SK-MEL-5 (cell line): ENCODE data around the gene THAP4. TPM values are rescaled to one million over a fixed set of nuclear protein-coding genes. Genes with fewer than 3 reads are reported as not detected.
A peak's percentile ranks its signal among the peaks of the same experiment; 100 is the strongest.

Source experiments
- DNase-seq: peaks from one replicate; pipeline ENCODE4 v3.0.0-alpha.2; 2016; ENCODE audit warnings: low read depth, low spot score
- in situ Hi-C: cut with HindIII; loops from 2 replicates; pipeline ENCODE4 v1.10.0; 2016; ENCODE audit warnings: low sequenced_read_pairs, high pct_unique_total_duplicates, low pct_unique_long_range_greater_than_20kb
- total RNA-seq: library from RNA; depleted of rRNA; stranded (reverse); fragments of >200 nt; shearing (Covaris generic); gene quantifications from 2 replicates; pipeline ENCODE4 v1.2.3, GENCODE V29; 2014

THAP4 gene
- total RNA-seq, 1 experiment from 2014 or later: 39.6 TPM

DNA sequence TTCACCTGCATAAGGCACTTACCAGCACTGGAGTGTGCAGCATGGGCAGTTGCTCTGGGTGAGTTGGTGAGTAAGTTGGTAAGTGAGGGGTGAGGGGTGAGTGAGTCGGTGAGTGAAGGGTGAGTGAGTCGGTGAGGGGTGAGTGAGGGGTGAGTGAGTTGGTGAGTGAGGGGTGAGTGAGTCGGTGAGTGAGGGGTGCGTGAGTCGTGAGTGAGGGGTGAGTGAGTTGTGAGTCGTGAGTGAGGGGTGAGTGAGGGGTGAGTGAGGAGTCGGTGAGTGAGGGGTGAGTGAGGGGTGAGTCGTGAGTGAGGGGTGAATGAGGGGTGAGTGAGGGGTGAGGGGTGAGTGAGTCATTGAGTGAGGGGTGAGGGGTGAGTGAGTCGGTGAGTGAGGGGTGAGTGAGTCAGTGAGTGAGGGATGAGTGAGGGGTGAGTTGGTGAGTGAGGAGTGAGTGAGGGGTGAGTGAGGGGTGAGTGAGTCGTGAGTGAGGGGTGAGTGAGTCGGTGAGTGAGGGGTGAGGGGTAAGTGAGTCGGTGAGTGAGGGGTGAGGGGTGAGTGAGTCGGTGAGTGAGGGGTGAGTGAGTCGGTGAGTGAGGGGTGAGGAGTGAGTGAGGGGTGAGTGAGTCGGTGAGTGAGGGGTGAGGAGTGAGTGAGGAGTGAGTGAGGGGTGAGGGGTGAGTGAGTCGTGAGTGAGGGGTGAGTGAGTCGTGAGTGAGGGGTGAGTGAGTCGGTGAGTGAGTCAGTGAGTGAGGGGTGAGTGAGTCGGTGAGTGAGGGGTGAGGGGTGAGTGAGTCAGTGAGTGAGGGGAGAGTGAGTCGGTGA lies 17.1 kb downstream of the THAP4 start:
- in situ Hi-C loops: no loop called here

DNA sequence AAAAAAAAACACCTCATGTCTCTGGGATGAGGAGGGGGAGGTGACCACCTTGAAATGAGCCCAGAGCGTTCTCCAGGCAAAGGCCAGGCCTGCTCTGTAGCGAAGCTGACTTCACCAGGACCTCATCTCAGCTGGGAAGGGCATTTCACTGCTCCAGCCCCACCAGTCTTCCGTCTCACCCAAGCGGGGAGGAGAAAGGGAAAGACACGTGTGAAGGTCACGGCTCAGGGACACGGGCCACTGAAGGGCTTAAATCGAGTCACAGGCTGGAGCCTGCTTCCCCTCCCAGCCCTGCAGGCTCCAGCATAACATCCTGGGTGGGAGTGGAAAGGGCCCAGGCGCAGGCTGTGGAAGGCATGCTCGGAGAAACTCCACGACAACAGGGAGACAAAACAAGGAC lies 18.1 kb downstream of the THAP4 start:
- DNase-seq: no peak
- in situ Hi-C loops: no loop called here

More for the DNA sequence above, 17.1 kb downstream of the THAP4 start:
- DNase-seq: no peak

DNA sequence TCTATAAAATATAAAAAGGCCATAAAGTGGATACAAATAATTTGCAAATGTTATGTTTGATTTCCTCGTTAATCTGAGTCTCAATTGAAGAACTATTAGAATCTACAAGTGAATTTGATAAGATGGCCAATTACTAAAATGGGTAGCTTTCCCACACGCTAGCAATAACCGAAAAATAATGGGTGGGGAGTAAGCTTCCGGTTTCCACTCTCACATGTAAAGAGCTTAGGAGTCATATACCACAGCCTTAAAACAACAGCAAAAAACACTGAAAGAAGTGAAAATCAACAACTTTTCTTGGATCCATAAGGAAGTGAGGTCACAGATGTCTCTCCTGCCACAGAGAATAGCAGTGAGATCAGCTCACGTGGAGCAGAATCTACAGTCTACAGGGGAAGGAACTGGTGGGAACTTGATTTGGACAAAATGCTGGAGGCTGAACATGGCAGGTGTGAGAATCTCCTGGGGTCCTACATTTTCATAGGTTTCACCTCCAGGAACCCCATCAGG lies 18.6 kb downstream of the THAP4 start:
- DNase-seq: no peak
- in situ Hi-C loops: no loop called here

DNA sequence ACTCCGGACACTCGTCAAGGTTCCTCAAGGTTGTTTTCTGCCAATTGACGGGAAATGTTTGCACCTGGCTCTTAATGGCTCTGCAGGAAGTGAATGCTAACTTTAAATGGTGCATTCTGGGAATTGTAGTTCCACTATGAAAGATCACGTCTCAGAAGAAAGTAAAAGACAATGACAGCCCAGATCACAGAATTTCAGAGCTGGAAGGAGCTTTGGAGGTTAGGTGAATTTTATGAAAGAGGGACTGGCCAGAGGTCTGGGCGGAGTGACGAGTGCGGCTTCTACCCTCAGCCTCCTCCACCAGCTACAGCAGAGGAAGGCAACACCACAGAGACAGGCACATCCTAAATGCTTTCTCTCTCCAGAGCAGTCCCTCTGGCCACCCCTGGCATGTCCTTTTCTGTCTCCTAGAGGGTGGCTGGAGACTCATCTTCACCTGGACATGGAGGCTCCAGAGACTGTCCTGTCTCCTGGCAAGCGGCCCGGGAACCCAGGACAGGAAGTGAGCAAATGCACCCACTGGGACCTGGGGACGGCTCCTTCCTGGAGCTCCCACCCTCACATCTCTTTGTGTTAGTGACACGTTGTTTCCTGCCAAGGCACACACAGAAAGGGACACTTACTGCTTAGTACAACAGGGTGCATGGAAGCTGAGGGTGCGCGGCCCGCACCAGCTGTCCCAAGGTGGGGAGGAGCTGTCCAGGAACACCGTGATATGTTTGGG lies 19.4 kb downstream of the THAP4 start:
- in situ Hi-C loops: no loop called here
- peak; percentile 20 for DNase-seq

DNA sequence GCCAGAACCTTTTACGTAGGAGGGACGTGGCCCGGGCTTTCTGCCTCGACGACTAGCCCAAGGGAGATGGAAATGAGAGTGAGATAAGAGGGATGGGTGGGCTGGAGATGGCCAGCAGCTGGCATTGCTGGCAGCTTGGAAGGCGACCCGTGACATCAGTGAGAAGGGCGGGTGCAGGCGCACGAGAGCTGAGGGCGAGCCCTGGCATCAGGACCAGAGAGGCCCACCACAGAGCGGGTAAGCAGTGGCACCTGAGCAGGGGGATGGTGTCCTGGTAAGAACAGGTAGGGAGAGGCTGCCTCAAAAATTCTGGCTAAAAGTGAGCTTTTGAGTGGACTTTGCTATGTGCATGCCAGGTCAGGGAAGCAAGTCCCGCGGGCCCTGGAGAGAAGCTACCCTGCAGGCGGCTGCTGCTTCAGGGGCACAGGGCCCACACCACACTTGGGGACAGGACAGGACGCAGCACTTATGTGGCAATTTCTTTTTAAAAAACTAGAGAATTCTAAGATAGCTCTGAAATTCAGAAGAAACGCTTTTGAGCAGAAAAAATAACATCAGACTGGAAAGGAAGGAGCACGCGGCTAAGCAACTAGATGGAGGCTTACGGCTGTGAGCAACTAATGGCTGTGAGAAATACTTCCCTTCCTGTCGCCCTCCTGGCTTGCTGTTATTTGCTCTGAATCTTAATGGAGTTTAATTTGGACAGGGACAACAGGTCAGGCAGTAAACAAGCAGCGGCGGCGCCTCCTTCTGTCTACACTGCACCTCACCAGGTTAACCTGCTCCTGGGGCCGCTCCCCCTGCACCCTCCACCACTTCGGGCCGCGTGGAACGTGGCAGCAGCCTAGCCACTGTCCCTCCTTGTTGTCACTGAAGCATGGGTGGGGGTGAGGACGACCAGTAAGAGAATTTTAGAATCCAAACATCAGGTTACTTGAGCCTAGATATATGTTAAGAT lies 20.5 kb downstream of the THAP4 start:
- no peak for DNase-seq
- in situ Hi-C loops: no loop called here

DNA sequence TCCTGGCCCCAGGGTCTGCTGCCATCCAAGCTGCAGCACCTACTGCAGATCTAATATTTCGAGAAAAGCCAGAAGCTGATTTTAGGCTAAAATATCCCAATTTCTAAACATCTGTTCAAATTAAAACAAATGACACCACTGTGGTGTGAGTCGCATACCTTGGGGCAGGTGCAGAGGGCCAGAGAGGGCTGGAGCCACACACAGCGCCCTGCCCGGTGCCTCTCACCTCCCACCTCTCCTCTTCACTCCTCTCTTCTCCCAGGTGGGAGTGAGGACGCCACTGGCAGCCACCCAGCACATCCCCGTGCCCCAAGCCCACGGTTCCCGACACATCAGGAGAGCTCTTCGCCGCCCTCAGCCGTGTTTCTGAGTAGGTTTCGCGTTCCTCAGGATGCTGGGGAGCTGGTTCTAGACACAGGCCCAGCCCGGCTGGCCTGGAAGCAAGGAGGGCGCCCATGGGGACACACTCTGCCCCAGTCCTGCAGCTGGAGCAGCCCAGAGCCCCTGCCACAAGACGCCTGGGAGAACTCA lies 21.4 kb downstream of the THAP4 start:
- no peak for DNase-seq
- in situ Hi-C loops: no loop called here

DNA sequence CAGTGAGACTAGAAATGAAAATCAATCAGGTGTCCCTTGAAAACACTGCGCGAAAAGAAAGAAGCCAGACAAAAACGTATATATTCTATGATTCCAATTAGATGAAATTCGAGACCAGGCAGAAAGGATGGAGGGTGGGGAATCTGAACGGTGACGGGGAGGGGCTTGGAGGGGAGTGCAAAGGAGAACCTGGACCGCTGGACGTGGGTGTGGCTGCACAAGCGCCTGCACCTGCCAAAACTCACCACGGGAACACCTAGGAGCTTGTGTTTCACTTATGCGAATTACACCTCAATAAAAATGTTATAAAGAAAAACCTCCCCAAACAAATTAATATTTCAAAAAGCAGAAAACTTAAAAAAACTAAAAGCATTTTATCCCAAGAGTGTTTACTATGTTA lies 21.9 kb downstream of the THAP4 start:
- in situ Hi-C loops: no loop called here
- DNase-seq: no peak

DNA sequence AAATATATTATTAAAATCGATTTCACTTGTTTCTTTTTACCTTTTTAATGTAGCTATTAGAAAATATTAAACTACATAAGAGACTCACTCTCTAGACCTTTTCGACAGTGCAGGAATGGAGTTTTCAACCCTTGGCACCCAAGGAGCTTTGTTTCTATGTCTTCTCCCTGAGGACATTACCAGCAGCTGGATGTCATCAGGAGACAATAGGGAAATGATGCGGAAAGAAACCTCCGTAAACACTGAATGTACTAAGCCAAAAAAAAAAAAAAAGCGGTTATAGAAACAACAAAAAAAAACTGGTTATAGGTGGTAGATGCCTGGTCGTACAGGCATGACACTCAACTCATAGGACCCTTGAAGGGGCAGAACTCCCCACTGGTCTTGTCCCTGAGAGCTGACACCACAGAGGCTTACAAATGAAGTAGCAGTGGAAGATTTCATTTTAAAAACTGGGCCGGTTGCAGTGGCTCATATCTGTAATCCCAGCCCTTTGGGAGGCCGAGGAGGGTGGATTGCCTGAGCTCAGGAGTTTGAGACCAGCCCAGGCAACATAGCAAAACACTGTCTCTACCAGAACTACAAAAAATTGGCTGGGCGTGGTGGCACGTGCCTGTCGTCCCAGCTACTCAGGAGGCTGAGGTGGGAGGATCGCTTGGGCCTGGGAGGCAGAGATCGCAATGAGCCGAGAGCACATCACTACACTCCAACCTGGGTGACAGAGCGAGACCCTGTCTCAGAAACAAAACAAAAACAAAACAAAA lies 23.8 kb downstream of the THAP4 start:
- DNase-seq: no peak
- in situ Hi-C loops: no loop called here

DNA sequence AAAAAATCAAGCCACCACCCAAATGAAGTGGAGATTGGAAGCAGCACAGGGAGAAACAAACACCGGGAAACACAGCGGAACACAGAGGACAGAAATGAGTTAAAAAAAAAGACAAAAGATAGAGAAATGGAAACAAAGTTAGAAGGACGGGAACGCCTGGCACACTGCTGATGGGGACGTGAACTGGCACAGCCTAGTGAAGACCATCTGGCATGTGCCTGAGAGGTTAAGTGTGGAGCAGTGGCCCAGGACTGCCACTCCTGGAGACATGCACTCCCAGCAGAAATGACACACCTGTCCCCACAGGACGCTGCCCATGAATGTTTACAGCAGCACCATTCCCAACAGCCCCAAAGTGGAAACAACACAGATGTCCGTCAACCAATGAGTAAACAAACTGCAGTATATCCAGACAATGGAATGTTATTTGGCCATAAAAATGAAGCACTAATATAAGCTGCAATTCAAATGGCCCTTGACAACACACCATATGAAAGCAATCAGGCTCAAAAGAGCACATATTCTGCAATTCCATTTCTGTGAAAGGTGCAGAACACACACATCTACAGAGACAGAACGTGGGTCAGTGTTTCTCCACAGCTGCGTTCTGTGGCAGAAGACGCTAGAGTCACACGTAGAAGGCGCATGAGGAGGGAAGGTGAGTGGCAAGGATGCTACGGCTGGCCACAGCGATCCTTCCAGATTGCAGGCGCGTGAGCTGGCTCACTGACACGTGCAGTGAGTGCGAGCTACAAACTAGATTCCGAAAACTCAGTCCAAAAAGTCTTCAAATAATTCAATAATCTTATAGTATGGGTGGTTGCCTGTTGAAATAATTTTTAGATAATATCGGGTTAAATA lies 24.6 kb downstream of the THAP4 start:
- in situ Hi-C loops: no loop called here
- DNase-seq: no peak

DNA sequence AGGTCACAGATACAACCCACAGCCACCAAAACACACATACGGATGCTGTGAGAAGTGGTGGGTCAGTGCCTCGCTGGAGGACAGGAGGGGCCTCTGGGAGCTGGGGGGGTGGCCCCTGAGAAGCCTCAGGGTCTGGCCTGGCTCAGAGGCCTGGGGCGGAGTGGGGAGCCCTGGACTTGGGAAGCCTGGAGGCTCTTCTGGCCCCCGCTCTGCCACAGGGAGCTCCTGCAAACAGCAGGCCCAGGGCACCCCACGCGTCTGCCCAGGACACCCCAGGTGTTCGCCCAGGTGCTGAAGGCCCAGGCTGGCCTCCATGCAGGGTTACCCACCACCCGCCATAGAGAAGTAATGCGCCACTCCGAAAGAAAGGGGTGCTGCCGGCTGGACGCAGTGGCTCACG lies 25.9 kb downstream of the THAP4 start:
- in situ Hi-C loops: no loop called here
- no peak for DNase-seq

DNA sequence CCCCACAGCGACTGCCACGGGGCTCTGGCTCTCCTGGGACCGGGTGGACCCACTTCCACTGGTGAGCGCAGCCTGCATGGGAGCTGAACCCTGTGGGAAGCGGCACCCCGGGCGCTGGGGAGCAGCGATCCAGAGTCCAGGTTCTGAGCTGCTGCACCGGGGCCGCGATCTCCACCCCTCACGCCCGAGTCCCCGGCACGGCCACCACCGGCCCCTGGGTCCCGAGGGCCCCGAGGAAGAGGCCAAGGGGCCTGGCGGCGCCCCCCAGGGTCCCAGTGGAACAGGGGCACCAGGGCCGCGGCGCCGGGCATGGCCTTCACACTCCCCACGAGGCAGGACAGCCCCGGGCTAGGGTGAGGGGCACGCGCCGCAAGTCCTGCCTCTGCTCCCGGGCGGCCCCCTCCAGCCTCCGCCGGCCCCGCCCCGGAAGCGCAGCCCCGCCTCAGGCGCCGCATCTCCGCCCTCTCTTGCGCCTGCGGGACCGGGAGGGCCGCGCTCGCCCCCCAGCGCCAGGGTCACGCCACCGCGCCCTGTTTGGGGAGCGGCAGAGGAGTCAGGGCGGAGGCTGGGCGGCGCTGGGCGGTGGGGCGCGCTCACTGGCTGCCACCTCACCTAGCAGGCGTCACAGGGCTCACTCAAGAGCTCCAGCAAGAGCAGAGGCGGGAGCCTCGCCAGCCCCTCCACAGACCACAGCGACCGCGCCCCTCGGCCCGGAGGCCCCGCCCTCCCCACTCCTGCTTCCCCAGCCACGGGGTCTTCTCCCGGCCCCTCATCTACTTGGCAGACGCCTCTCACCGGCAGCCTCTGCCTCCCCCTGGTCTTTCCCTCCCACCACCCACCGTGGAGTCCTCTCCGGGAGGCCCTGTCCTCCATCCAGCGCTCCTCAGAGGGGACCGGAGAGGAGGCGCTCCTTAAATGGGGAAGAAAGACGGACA lies 26.8 kb downstream of the THAP4 start:
- in situ Hi-C loops: no loop called here
- no peak for DNase-seq

DNA sequence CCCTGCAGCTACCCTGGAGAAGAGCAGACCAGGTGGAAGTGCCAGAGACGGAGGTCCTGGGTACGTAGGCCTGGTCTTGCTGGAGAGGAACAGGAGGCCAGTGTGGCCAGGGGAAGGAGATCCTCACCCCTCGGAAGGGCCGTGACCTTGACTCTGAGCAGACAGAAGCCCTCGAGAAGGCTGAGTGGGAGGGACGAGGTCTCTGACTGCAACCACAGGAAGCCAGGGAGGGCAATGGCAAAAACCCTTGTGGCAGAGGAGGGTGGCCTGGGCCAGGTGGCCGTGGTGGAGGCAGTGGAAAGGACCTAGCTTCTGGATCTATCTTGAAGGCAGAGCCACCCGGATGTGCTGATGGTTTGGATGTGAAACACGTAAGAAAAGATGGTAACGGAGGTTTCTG lies 28.1 kb downstream of the THAP4 start:
- in situ Hi-C loops: no loop called here

DNA sequence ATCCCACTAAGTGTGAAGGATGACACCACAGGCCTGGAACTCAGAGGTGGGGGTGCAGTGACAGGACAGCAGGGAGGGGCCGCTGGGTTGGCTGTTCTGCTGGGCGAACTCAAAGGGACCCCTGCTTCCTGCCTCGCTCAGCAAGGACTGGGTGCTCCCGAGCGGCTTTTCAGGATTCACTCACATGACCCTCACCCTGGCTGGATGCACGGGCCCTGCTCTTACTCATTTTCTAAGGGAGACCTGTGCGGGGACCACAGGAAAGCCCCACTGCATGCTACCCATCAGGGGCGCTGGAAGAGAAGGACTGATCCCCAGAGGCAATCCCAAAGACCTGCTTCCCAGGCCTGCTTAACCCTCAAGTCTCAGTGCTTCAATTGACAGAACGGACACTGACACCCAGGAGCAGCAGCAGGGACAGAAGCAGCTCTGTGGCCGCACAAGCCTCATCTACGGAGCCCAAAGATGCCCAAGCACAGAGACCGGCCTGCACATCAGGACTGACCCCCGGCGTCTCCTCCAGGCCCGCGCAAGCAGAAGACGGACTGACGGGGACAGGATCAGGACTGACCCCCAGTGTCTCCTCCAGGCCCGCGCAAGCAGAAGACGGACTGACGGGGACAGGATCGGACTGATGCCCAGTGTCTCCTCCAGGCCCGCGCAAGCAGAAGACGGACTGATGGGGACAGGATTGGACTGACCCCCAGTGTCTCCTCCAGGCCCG lies 29.6 kb downstream of the THAP4 start:
- in situ Hi-C loops: no loop called here
- DNase-seq: no peak

More for the DNA sequence above, 28.1 kb downstream of the THAP4 start:
- DNase-seq: no peak

DNA sequence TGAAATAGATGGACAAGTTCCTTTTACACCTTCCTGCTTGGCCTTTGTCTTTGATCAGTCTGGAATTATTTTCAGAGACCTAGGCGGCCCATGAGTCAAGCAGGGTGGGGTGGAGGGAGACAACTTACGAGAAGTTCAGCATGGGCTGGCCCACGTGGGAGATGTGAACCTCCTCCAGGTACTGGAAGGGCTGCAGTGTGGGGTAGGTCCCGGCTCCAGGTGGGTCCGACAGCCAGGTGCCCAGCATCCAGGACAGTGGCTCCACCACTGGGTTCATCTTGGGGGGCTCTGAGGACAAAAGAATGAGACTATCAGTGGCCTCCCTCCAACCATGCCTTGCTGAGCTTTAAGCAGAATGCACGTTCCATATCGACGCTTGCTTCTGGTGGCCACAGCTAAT lies 30.8 kb downstream of the THAP4 start:
- in situ Hi-C loops: no loop called here

DNA sequence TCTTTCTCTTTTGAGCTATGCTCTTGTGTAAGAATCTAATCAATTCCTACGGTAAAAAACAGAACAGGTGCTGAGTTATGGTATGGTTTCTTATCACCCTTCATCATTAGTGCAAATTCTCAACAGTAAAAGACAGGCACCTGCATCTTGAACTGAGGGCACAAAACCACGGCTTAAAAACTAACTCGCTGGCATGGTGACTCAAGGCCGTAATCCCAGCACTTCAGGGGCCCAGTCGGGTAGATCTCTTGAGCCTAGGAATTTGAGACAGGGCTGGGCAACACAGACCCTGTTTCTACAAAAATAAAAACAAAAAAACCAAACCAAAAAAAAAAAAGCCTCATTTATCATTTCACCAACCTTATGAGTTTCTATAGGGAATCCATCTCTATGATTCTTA lies 33.3 kb downstream of the THAP4 start:
- DNase-seq: no peak
- in situ Hi-C loops: no loop called here

More for the DNA sequence above, 30.8 kb downstream of the THAP4 start:
- DNase-seq: no peak
